Activated gamma-delta T cell (primary cell): ENCODE results near the gene ZDHHC18.
A peak's percentile ranks its signal among the peaks of the same experiment; 100 is the strongest.
"Not testable (repeated sequence)": the region's sequence is repeated elsewhere in the genome, so short reads cannot be mapped to it uniquely, and the experiment has no call there.

Experiments used
- DNase-seq: peaks from one replicate; lab custom pipeline; 2025; lab: John Stamatoyannopoulos, UW

The ZDHHC18 gene

GRCh38 chr1:26857473-26858060 lies 31.1 kb downstream of the ZDHHC18 start:
- DNase-seq = no peak

GRCh38 chr1:26858160-26858559 lies 31.7 kb downstream of the ZDHHC18 start:
- no peak for DNase-seq

GRCh38 chr1:26858891-26859640 lies 32.6 kb downstream of the ZDHHC18 start:
- DNase-seq = no peak

GRCh38 chr1:26861286-26861701 lies 34.8 kb downstream of the ZDHHC18 start:
- DNase-seq = no peak

GRCh38 chr1:26861889-26862378 lies 35.4 kb downstream of the ZDHHC18 start:
- no peak for DNase-seq

- no peak for DNase-seq
Observed at GRCh38 chr1:26862781-26863684, 36.5 kb downstream of the ZDHHC18 start, which contains the start of gene SFN. Gene SFN, plus strand, starts transcription at chr1:26863149. Its CDS starts 64 bp downstream, at chr1:26863213.

- DNase-seq = no peak
Observed at GRCh38 chr1:26863685-26864077, 37.2 kb downstream of the ZDHHC18 start.

- peak; percentile 89 for DNase-seq
Observed at GRCh38 chr1:26864610-26865480, 38.4 kb downstream of the ZDHHC18 start.

- not testable (repeated sequence) for DNase-seq
Observed at GRCh38 chr1:26873097-26873496, 46.6 kb downstream of the ZDHHC18 start.

- DNase-seq = no peak
Observed at GRCh38 chr1:26874896-26875295, 48.4 kb downstream of the ZDHHC18 start.

GRCh38 chr1:26877326-26877725 lies 50.8 kb downstream of the ZDHHC18 start:
- DNase-seq = no peak

- DNase-seq = no peak
Observed at GRCh38 chr1:26879793-26880192, 53.3 kb downstream of the ZDHHC18 start.

- not testable (repeated sequence) for DNase-seq
Observed at GRCh38 chr1:26881611-26882010, 55.1 kb downstream of the ZDHHC18 start.

- no peak for DNase-seq
Observed at GRCh38 chr1:26882696-26883463, 56.4 kb downstream of the ZDHHC18 start.

- no peak for DNase-seq
Observed at GRCh38 chr1:26887125-26887524, 60.6 kb downstream of the ZDHHC18 start.

GRCh38 chr1:26888231-26888630 lies 61.7 kb downstream of the ZDHHC18 start:
- no peak for DNase-seq

GRCh38 chr1:26889551-26890466 lies 63.3 kb downstream of the ZDHHC18 start, which contains the start of gene GPN2:
Gene GPN2, minus strand, starts transcription at chr1:26890283. Its CDS starts 187 bp downstream, at chr1:26890096.
- DNase-seq = peak; percentile 57

GRCh38 chr1:26890467-26890796 lies 63.9 kb downstream of the ZDHHC18 start:
- DNase-seq = no peak

GRCh38 chr1:26894263-26894662 lies 67.8 kb downstream of the ZDHHC18 start:
- no peak for DNase-seq
